Natural killer cell (primary cell): ENCODE results near the gene DAB2IP. TPM values are rescaled to one million over a fixed set of nuclear protein-coding genes. Genes with fewer than 3 reads are reported as not detected.

Experiments used
- ATAC-seq, 3 donors: fragments of 150-1000 bp in 2 of 3; fragments of 200-7000 bp in 1 of 3; cut with Tn5 transposase; 1 replicate in 1 of 3; 2 replicates in 2 of 3; pipeline ENCODE4 v1.10.0; 2021; ENCODE audit warnings: mild to moderate bottlenecking in 2 of 3, moderate library complexity in 2 of 3
- DNase-seq, 2 donors: peaks; one replicate each; pipeline versions ENCODE4 v3.0.0 to v3.0.0-alpha.2; 2013 to 2021; ENCODE audit warnings: mixed read lengths in 1 of 2
- H3K27ac ChIP-seq: one replicate; pipeline ENCODE4 v1.5.1; 2013; ENCODE audit warnings: mild to moderate bottlenecking, low read length
- H3K27me3 ChIP-seq: one replicate; pipeline ENCODE4 v1.6.1; 2013; ENCODE audit warnings: low read length; ENCODE audit not compliant: control insufficient read depth, insufficient read depth
- H3K36me3 ChIP-seq: one replicate; pipeline ENCODE4 v1.6.1; 2013; ENCODE audit warnings: low read length; ENCODE audit not compliant: control insufficient read depth, insufficient read depth
- H3K4me1 ChIP-seq: one replicate; pipeline ENCODE4 v1.6.1; 2013; ENCODE audit warnings: low read length; ENCODE audit not compliant: control insufficient read depth, insufficient read depth
- H3K4me3 ChIP-seq: one replicate; pipeline ENCODE4 v1.5.1; 2013; ENCODE audit warnings: low read length
- H3K9me3 ChIP-seq: one replicate; pipeline ENCODE4 v1.6.1; 2013; ENCODE audit warnings: low read length; ENCODE audit not compliant: control insufficient read depth, insufficient read depth
- H3K27ac Mint-ChIP-seq, 2 donors: one replicate each; pipeline ENCODE4 v1.8.0; 2022; ENCODE audit warnings: mild to moderate bottlenecking in 2 of 2, mixed read lengths in 2 of 2, moderate library complexity in 1 of 2
- H3K27me3 Mint-ChIP-seq, 2 donors: one replicate each; pipeline ENCODE4 v1.8.0; 2022; ENCODE audit warnings: low read depth in 2 of 2, mixed read lengths in 2 of 2
- H3K36me3 Mint-ChIP-seq: one replicate; pipeline ENCODE4 v1.8.0; 2022; ENCODE audit warnings: mixed read lengths
- H3K4me1 Mint-ChIP-seq, 2 donors: one replicate each; pipeline ENCODE4 v1.8.0; 2022; ENCODE audit warnings: mixed read lengths in 2 of 2
- H3K4me3 Mint-ChIP-seq: one replicate; pipeline ENCODE4 v1.8.0; 2022; ENCODE audit warnings: mild to moderate bottlenecking, moderate library complexity, mixed read lengths
- H3K9me3 Mint-ChIP-seq, 2 donors: one replicate each; pipeline ENCODE4 v1.8.0; 2022; ENCODE audit warnings: mixed read lengths in 2 of 2
- WGBS: methylation state at CpG from one replicate; pipeline ENCODE4 v1.1.7; 2013; ENCODE audit warnings: missing lambda C conversion rate; ENCODE audit not compliant: insufficient coverage; 5-methylcytosine and 5-hydroxymethylcytosine counted together
- intact Hi-C: fragments of 100-400 bp; cut with micrococcal nuclease; formaldehyde crosslinking; loops from one replicate; pipeline ENCODE4 v1.14.2; 2022
- total RNA-seq, 4 donors: library from RNA; stranded (reverse); fragments of 120-200 nt in 1 of 4; gene quantifications; one replicate each; pipeline versions ENCODE4 v1.2.3 to v1.2.4, GENCODE V29; 2013 to 2022
- TF ChIP-seq, protein P1 (sequence below): fragments of 200-600 bp; IDR thresholded peaks from one replicate; pipeline ENCODE4 v1.8.0; 2022; ENCODE audit warnings: antibody characterized with exemption

DAB2IP gene
- total RNA-seq, 3 donors from 2014 or later (not counting 1 experiment from before 2014, with no cell fraction given) = 0.19 to 2.5 TPM; not detected in 1

DNA sequence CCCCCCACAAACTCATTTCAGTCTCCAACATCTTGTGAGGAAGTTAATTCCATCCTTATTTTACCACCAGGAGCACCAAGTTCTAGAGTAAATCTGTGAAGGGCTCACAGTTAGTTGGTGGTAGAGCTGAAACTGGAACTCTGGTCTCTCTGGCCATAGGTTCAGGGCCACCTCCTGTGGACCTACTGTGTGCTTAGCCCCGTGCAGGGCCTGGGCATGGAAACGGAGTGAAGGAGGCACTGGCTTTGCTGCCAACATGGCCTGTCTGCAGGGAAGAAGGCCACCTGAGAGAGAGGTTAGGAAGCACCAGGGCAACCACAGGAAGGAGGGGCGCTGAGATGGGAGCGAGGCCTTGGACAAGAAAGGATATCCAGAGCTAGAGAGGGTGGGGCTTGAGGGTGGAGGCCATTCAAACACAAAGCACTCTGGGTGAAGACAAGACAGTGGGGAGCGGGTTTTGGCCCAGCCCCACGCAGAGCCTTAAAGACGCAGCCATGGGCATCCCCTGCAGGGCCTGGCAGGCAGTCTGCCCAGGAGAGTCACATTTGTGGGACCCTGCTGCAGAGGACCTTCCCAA is 16.0 kb upstream of the DAB2IP start:
- Histone ChIP-seq H3K4me3 (no peak overlapping the region), H3K27ac (no peak overlapping the region), H3K4me1 (peaks cover 11% of the 10 kb centered on the region), H3K9me3 (no peaks in the 10 kb centered on the region), H3K27me3 (no peaks in the 10 kb centered on the region), H3K36me3 (no peaks in the 10 kb centered on the region)
- H3K4me1 Mint-ChIP-seq = peaks cover 7 to 22% of the 10 kb centered on the region in 2 donors
- peaks cover 6% of the 10 kb centered on the region in 2 donors for H3K27me3 Mint-ChIP-seq
- no peaks in the 10 kb centered on the region for H3K9me3 Mint-ChIP-seq
- H3K4me3 Mint-ChIP-seq = no peak overlapping the region
- no peak for DNase-seq
- ATAC-seq = no peak
- 79% methylated on average over 7 of the region's 7 CpGs for WGBS
- H3K36me3 Mint-ChIP-seq = no peaks in the 10 kb centered on the region
- TF ChIP-seq, protein P1, sequence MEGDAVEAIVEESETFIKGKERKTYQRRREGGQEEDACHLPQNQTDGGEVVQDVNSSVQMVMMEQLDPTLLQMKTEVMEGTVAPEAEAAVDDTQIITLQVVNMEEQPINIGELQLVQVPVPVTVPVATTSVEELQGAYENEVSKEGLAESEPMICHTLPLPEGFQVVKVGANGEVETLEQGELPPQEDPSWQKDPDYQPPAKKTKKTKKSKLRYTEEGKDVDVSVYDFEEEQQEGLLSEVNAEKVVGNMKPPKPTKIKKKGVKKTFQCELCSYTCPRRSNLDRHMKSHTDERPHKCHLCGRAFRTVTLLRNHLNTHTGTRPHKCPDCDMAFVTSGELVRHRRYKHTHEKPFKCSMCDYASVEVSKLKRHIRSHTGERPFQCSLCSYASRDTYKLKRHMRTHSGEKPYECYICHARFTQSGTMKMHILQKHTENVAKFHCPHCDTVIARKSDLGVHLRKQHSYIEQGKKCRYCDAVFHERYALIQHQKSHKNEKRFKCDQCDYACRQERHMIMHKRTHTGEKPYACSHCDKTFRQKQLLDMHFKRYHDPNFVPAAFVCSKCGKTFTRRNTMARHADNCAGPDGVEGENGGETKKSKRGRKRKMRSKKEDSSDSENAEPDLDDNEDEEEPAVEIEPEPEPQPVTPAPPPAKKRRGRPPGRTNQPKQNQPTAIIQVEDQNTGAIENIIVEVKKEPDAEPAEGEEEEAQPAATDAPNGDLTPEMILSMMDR = no peak
- intact Hi-C loops = no loop called here
- no peak overlapping the region for H3K27ac Mint-ChIP-seq

DNA sequence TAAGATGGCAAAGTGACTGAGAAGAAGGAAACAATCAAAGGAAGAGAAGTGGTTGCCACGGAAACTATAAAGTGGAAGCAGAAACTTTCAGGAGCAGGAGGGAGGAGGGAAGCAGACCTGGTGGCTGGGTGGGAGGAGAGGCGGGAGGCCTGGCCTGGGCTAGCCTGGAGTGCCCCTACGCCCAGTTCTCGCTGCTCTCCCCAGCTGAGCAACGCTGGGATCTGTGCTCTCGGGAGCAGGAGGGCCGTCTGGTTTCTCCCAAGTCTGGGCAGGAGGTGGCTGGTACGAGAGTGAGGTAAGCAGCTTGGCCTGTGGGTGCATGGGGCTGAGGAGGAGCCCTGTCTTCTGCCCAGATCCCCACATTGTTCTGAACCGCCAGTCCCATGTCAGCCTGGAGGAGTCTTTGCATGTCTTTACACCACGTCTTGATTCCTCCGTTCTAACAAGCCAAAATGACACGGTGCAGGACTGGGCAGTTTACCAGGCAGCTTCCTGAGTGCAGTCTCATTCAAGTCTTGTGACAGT is 15.0 kb upstream of the DAB2IP start:
- no peaks in the 10 kb centered on the region for H3K9me3 Mint-ChIP-seq
- peaks cover 11% of the 10 kb centered on the region for H3K4me1 ChIP-seq
- H3K36me3 ChIP-seq = no peaks in the 10 kb centered on the region
- 74% methylated on average over 12 of the region's 12 CpGs for WGBS
- H3K4me3 Mint-ChIP-seq = no peak overlapping the region
- H3K27me3 ChIP-seq = no peaks in the 10 kb centered on the region
- ATAC-seq = no peak
- no peaks in the 10 kb centered on the region for H3K36me3 Mint-ChIP-seq
- DNase-seq = no peak
- TF ChIP-seq, protein P1 = no peak
- no peaks in the 10 kb centered on the region for H3K9me3 ChIP-seq
- no peak overlapping the region for H3K27ac ChIP-seq
- H3K27me3 Mint-ChIP-seq = peaks cover 6% of the 10 kb centered on the region in 2 donors
- intact Hi-C loops = no loop called here
- H3K4me1 Mint-ChIP-seq = peaks cover 7 to 22% of the 10 kb centered on the region in 2 donors
- H3K27ac Mint-ChIP-seq = no peak overlapping the region
- H3K4me3 ChIP-seq = no peak overlapping the region

DNA sequence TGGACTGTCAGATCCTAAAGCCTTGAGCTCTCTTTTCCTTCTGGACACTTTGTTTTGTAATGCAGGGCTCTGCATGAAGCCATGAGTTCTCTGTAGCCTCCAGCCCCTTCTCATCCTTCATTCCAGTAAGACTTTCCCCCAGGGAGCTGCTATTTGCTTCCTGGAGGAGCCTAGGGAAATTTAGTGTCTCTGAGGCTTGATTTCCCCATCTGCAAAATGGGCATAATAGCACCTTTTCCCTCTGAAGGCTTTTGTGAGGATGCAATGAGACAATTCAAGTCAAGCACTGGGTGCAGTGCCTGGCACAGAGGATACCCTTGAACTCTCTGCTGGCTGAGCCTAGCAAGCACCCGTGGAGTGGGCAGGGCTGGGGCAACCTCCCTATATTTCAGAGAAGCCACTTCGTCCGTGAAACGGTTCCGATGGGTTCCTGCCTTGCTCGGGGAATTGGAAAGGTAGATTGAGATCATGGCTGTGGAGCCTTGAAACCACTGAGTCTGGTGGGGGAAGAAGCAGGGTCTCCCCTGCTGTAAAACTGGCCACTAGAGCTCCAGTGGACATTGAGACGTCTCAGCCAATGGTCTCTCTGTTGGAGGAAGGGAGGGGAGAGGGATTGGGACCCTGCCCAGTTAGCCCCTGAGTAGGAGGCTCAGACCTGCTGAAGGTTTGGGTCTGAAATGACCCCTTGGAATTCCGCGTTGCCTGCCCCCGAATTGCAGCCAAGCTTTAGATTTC is 14.3 kb upstream of the DAB2IP start:
- Histone ChIP-seq H3K27ac (no peak overlapping the region), H3K4me1 (peaks cover 11% of the 10 kb centered on the region), H3K36me3 (no peaks in the 10 kb centered on the region), H3K4me3 (no peak overlapping the region), H3K27me3 (no peaks in the 10 kb centered on the region), H3K9me3 (no peaks in the 10 kb centered on the region)
- H3K9me3 Mint-ChIP-seq = no peaks in the 10 kb centered on the region
- H3K27ac Mint-ChIP-seq = no peak overlapping the region
- 89% methylated on average over 10 of the region's 10 CpGs for WGBS
- no peak overlapping the region for H3K4me3 Mint-ChIP-seq
- ATAC-seq (no peak), DNase-seq (no peak)
- peaks cover 7 to 22% of the 10 kb centered on the region in 2 donors for H3K4me1 Mint-ChIP-seq
- intact Hi-C loops = no loop called here
- TF ChIP-seq, protein P1 = no peak
- peaks cover 6% of the 10 kb centered on the region in 2 donors for H3K27me3 Mint-ChIP-seq
- no peaks in the 10 kb centered on the region for H3K36me3 Mint-ChIP-seq
